ENCODE measurements around the gene MED25.

DNA sequence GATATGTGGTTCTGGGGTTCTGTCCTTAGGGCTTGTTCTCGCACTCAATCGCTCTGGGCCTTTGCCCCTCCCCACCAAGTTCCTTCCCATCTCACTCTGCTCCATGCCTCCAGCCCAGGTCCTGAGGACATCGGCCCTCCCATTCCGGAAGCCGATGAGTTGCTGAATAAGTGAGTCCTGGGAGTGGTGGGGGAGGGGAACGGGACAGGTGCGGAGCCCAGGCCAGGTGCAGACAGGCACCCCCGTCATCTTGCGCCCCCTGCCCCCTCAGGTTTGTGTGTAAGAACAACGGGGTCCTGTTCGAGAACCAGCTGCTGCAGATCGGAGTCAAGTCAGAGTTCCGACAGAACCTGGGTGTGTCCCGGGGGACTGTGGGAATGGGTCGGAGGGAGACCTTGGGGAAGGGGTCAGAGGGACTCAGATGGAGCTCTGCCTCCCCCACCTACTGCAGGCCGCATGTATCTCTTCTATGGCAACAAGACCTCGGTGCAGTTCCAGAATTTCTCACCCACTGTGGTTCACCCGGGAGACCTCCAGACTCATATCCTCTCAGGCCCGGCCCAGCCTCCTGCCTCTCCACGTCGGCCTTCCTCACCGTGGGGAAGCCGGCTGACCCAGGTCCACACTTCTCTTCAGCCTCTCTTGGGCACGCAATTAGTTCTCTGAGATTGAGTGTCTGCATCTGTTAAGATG is 15.1 kb upstream of the MED25 start:
- TF ChIP-seq, protein P1, sequence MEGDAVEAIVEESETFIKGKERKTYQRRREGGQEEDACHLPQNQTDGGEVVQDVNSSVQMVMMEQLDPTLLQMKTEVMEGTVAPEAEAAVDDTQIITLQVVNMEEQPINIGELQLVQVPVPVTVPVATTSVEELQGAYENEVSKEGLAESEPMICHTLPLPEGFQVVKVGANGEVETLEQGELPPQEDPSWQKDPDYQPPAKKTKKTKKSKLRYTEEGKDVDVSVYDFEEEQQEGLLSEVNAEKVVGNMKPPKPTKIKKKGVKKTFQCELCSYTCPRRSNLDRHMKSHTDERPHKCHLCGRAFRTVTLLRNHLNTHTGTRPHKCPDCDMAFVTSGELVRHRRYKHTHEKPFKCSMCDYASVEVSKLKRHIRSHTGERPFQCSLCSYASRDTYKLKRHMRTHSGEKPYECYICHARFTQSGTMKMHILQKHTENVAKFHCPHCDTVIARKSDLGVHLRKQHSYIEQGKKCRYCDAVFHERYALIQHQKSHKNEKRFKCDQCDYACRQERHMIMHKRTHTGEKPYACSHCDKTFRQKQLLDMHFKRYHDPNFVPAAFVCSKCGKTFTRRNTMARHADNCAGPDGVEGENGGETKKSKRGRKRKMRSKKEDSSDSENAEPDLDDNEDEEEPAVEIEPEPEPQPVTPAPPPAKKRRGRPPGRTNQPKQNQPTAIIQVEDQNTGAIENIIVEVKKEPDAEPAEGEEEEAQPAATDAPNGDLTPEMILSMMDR (IDR thresholded peaks at IDR 0.05), result no peak
- TF ChIP-seq EMX1 (CRISPR knock-in tag; IDR thresholded peaks at IDR 0.05) (no peak), NFATC4 (CRISPR knock-in tag; IDR thresholded peaks at IDR 0.05) (no peak), ZNF138 (CRISPR knock-in tag; conservative IDR thresholded peaks at IDR 0.05) (no peak), ZNF396 (CRISPR knock-in tag; IDR thresholded peaks at IDR 0.05; ENCODE audit: borderline replicate concordance) (no peak), ZNF263 (CRISPR knock-in tag; IDR thresholded peaks at IDR 0.05; ENCODE audit: low read depth) (no peak), FOXJ3 (CRISPR knock-in tag; IDR thresholded peaks at IDR 0.05; ENCODE audit: borderline replicate concordance) (no peak), FOXP1 (CRISPR knock-in tag; IDR thresholded peaks at IDR 0.05; ENCODE audit: borderline replicate concordance) (no peak), ZNF317 (CRISPR knock-in tag; IDR thresholded peaks at IDR 0.05; ENCODE audit: borderline replicate concordance, low read depth) (no peak), ZNF232 (CRISPR knock-in tag; IDR thresholded peaks at IDR 0.05) (no peak)
- TF ChIP-seq, protein P2, sequence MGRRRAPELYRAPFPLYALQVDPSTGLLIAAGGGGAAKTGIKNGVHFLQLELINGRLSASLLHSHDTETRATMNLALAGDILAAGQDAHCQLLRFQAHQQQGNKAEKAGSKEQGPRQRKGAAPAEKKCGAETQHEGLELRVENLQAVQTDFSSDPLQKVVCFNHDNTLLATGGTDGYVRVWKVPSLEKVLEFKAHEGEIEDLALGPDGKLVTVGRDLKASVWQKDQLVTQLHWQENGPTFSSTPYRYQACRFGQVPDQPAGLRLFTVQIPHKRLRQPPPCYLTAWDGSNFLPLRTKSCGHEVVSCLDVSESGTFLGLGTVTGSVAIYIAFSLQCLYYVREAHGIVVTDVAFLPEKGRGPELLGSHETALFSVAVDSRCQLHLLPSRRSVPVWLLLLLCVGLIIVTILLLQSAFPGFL (CRISPR knock-in tag; IDR thresholded peaks at IDR 0.05; ENCODE audit: borderline replicate concordance), result no peak
- TF ChIP-seq, protein P3, sequence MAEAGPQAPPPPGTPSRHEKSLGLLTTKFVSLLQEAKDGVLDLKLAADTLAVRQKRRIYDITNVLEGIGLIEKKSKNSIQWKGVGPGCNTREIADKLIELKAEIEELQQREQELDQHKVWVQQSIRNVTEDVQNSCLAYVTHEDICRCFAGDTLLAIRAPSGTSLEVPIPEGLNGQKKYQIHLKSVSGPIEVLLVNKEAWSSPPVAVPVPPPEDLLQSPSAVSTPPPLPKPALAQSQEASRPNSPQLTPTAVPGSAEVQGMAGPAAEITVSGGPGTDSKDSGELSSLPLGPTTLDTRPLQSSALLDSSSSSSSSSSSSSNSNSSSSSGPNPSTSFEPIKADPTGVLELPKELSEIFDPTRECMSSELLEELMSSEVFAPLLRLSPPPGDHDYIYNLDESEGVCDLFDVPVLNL (CRISPR knock-in tag; IDR thresholded peaks at IDR 0.05; ENCODE audit: borderline replicate concordance, low read depth), result no peak
- TF ChIP-seq, protein P4, sequence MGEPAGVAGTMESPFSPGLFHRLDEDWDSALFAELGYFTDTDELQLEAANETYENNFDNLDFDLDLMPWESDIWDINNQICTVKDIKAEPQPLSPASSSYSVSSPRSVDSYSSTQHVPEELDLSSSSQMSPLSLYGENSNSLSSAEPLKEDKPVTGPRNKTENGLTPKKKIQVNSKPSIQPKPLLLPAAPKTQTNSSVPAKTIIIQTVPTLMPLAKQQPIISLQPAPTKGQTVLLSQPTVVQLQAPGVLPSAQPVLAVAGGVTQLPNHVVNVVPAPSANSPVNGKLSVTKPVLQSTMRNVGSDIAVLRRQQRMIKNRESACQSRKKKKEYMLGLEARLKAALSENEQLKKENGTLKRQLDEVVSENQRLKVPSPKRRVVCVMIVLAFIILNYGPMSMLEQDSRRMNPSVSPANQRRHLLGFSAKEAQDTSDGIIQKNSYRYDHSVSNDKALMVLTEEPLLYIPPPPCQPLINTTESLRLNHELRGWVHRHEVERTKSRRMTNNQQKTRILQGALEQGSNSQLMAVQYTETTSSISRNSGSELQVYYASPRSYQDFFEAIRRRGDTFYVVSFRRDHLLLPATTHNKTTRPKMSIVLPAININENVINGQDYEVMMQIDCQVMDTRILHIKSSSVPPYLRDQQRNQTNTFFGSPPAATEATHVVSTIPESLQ (CRISPR knock-in tag; IDR thresholded peaks at IDR 0.05), result no peak
- TF ChIP-seq, protein P5, sequence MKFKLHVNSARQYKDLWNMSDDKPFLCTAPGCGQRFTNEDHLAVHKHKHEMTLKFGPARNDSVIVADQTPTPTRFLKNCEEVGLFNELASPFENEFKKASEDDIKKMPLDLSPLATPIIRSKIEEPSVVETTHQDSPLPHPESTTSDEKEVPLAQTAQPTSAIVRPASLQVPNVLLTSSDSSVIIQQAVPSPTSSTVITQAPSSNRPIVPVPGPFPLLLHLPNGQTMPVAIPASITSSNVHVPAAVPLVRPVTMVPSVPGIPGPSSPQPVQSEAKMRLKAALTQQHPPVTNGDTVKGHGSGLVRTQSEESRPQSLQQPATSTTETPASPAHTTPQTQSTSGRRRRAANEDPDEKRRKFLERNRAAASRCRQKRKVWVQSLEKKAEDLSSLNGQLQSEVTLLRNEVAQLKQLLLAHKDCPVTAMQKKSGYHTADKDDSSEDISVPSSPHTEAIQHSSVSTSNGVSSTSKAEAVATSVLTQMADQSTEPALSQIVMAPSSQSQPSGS (CRISPR knock-in tag; IDR thresholded peaks at IDR 0.05; ENCODE audit: borderline replicate concordance, low read depth), result no peak

Data from WTC11 (cell line).